Omental fat pad (tissue), 4 donors: ENCODE measurements around the gene COL8A1. TPM values are rescaled to one million over a fixed set of nuclear protein-coding genes. Genes with fewer than 3 reads are reported as not detected.
A peak's percentile ranks its signal among the peaks of the same experiment; 100 is the strongest.

Experiments used
- ATAC-seq: fragments of 150-250 bp; one replicate; pipeline ENCODE4 v1.9.1; 2016; ENCODE audit warnings: mild to moderate bottlenecking, moderate library complexity; ENCODE audit not compliant: low FRiP score
- DNase-seq: peaks from one replicate; pipeline ENCODE4 v3.0.0-alpha.2; 2019; ENCODE audit warnings: low spot score
- total RNA-seq, 4 donors: library from RNA; depleted of rRNA; stranded (reverse); fragments of >200 nt; gene quantifications; one replicate each; pipeline ENCODE4 v1.1.0, GENCODE V29; 2016
- TF ChIP-seq, protein P1 (sequence below), 3 donors: fragments of 450-650 bp; IDR thresholded peaks; one replicate each; pipeline ENCODE4 v1.5.1; 2016 to 2017; ENCODE audit warnings: antibody characterized with exemption in 3 of 3, mild to moderate bottlenecking in 3 of 3, moderate library complexity in 2 of 3

Gene COL8A1
- total RNA-seq, 4 donors from 2014 or later = 16.7 to 303 (median 151) TPM

- no peak for DNase-seq
- TF ChIP-seq, protein P1, sequence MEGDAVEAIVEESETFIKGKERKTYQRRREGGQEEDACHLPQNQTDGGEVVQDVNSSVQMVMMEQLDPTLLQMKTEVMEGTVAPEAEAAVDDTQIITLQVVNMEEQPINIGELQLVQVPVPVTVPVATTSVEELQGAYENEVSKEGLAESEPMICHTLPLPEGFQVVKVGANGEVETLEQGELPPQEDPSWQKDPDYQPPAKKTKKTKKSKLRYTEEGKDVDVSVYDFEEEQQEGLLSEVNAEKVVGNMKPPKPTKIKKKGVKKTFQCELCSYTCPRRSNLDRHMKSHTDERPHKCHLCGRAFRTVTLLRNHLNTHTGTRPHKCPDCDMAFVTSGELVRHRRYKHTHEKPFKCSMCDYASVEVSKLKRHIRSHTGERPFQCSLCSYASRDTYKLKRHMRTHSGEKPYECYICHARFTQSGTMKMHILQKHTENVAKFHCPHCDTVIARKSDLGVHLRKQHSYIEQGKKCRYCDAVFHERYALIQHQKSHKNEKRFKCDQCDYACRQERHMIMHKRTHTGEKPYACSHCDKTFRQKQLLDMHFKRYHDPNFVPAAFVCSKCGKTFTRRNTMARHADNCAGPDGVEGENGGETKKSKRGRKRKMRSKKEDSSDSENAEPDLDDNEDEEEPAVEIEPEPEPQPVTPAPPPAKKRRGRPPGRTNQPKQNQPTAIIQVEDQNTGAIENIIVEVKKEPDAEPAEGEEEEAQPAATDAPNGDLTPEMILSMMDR (IDR thresholded peaks at IDR 0.05) = no peak
- no peak for ATAC-seq
Observed at GRCh38 chr3:99668044-99668443, 29.6 kb downstream of the COL8A1 start.

DNA sequence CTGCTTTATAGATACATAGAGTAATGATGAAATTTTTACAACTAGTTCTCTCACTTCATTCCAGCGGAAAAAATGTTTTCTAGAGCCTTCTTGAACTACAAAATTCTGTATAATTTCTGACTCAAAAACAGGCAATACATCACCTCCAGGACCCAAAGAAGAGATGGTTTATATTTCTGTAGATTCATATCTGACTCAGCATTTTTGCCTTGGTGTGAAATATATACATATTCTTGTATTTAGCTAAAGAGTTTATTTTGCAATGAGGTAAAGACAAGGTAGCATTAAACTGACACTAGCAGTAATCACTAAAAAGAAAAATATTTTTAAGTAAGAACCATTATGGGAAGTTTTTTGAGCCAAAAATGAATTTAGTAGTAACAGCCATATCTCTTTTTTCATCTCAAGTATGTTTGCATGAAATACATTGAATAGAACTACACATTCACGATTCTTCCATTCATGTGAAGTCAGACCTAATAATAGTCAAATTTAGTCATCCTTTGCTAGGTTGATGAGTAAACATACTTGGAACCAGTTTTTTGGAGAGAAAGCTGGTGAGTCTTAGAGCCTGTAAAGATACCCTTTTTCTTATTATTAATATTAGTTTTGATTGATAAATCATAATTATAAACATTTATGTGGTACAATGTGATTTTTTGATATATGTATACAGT lies 31.6 kb downstream of the COL8A1 start:
- TF ChIP-seq, protein P1 (IDR thresholded peaks at IDR 0.05) = no peak
- ATAC-seq (no peak), DNase-seq (no peak)

GRCh38 chr3:99670556-99670950 lies 32.2 kb downstream of the COL8A1 start:
- ATAC-seq = no peak
- TF ChIP-seq, protein P1 (IDR thresholded peaks at IDR 0.05) = no peak
- no peak for DNase-seq

GRCh38 chr3:99674086-99674789 lies 35.8 kb downstream of the COL8A1 start:
- no peak for ATAC-seq

GRCh38 chr3:99678023-99678422 lies 39.6 kb downstream of the COL8A1 start:
- TF ChIP-seq, protein P1 (IDR thresholded peaks at IDR 0.05) = no peak
- DNase-seq (no peak), ATAC-seq (peak; percentile 52)

More at GRCh38 chr3:99674086-99674789, 35.8 kb downstream of the COL8A1 start:
- TF ChIP-seq, protein P1 (IDR thresholded peaks at IDR 0.05) = no peak
- no peak for DNase-seq

DNA sequence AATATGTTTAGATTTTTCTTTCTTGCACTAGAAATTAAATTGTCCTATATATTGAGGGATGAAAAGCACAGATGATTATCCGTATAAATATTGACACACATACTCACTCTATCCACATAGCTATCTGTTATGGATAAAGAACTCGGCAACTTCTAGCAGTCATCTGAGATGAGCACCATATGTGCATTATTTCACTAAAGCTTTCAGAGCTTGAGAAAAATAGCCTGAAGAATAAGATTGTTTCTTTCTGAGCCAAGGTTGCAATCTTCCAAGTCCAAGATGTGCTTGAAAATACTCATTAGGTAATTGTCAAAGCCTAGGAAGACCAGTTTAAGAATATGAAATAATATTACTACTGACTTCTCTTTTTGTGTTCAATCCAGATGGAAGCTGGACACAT lies 40.5 kb downstream of the COL8A1 start:
- DNase-seq (no peak), ATAC-seq (no peak)
- TF ChIP-seq, protein P1 (IDR thresholded peaks at IDR 0.05) = no peak

GRCh38 chr3:99681512-99681911 lies 43.1 kb downstream of the COL8A1 start:
- ATAC-seq (no peak), DNase-seq (no peak)
- TF ChIP-seq, protein P1 (IDR thresholded peaks at IDR 0.05) = no peak
